Measurements from ENCODE around the gene TBPL1.

The TBPL1 gene

GRCh38 chr6:133986942-133987341, 33.9 kb downstream of the TBPL1 start:
- H3K4me3 ChIP-seq (ENCODE audit: low read length) = no peak overlapping the region
- no peak overlapping the region for H3K9ac ChIP-seq (ENCODE audit: low read length)
- no peaks in the 10 kb centered on the region for H3K36me3 ChIP-seq (ENCODE audit: control insufficient read depth, insufficient read depth, low read length)
- no peaks in the 10 kb centered on the region for H3K27me3 ChIP-seq (ENCODE audit: control insufficient read depth, insufficient read depth, low read length)
- H3K9me3 ChIP-seq (ENCODE audit: control insufficient read depth, low read length) = no peaks in the 10 kb centered on the region
- no peaks in the 10 kb centered on the region for H3K4me1 ChIP-seq (ENCODE audit: control insufficient read depth, insufficient read depth, low read length)

GRCh38 chr6:133989525-133989924, 36.5 kb downstream of the TBPL1 start:
- Histone ChIP-seq H3K36me3 (ENCODE audit: control insufficient read depth, insufficient read depth, low read length) (no peaks in the 10 kb centered on the region), H3K9ac (ENCODE audit: low read length) (no peak overlapping the region), H3K9me3 (ENCODE audit: control insufficient read depth, low read length) (no peaks in the 10 kb centered on the region), H3K4me1 (ENCODE audit: control insufficient read depth, insufficient read depth, low read length) (no peaks in the 10 kb centered on the region), H3K27me3 (ENCODE audit: control insufficient read depth, insufficient read depth, low read length) (no peaks in the 10 kb centered on the region), H3K4me3 (ENCODE audit: low read length) (no peak overlapping the region)

GRCh38 chr6:133990321-133990720, 37.3 kb downstream of the TBPL1 start:
- no peaks in the 10 kb centered on the region for H3K27me3 ChIP-seq (ENCODE audit: control insufficient read depth, insufficient read depth, low read length)
- H3K36me3 ChIP-seq (ENCODE audit: control insufficient read depth, insufficient read depth, low read length) = no peaks in the 10 kb centered on the region
- no peak overlapping the region for H3K4me3 ChIP-seq (ENCODE audit: low read length)

GRCh38 chr6:133991096-133991593, 38.1 kb downstream of the TBPL1 start:
- Histone ChIP-seq H3K27me3 (ENCODE audit: control insufficient read depth, insufficient read depth, low read length) (no peaks in the 10 kb centered on the region), H3K4me1 (ENCODE audit: control insufficient read depth, insufficient read depth, low read length) (no peaks in the 10 kb centered on the region), H3K4me3 (ENCODE audit: low read length) (no peak overlapping the region), H3K9ac (ENCODE audit: low read length) (no peak overlapping the region), H3K9me3 (ENCODE audit: control insufficient read depth, low read length) (no peaks in the 10 kb centered on the region), H3K36me3 (ENCODE audit: control insufficient read depth, insufficient read depth, low read length) (no peaks in the 10 kb centered on the region)

More at GRCh38 chr6:133990321-133990720, 37.3 kb downstream of the TBPL1 start:
- Histone ChIP-seq H3K9ac (ENCODE audit: low read length) (no peak overlapping the region), H3K9me3 (ENCODE audit: control insufficient read depth, low read length) (no peaks in the 10 kb centered on the region), H3K4me1 (ENCODE audit: control insufficient read depth, insufficient read depth, low read length) (no peaks in the 10 kb centered on the region)

- H3K9me3 ChIP-seq (ENCODE audit: control insufficient read depth, low read length) = no peaks in the 10 kb centered on the region
- no peaks in the 10 kb centered on the region for H3K27me3 ChIP-seq (ENCODE audit: control insufficient read depth, insufficient read depth, low read length)
- H3K4me3 ChIP-seq (ENCODE audit: low read length) = no peak overlapping the region
- H3K4me1 ChIP-seq (ENCODE audit: control insufficient read depth, insufficient read depth, low read length) = no peaks in the 10 kb centered on the region
- no peaks in the 10 kb centered on the region for H3K36me3 ChIP-seq (ENCODE audit: control insufficient read depth, insufficient read depth, low read length)
- no peak overlapping the region for H3K9ac ChIP-seq (ENCODE audit: low read length)
Measured at GRCh38 chr6:133992992-133993680, 40.1 kb downstream of the TBPL1 start.

- H3K27me3 ChIP-seq (ENCODE audit: control insufficient read depth, insufficient read depth, low read length) = no peaks in the 10 kb centered on the region
- no peak overlapping the region for H3K9ac ChIP-seq (ENCODE audit: low read length)
- H3K9me3 ChIP-seq (ENCODE audit: control insufficient read depth, low read length) = no peaks in the 10 kb centered on the region
- H3K4me1 ChIP-seq (ENCODE audit: control insufficient read depth, insufficient read depth, low read length) = no peaks in the 10 kb centered on the region
- H3K4me3 ChIP-seq (ENCODE audit: low read length) = no peak overlapping the region
- H3K36me3 ChIP-seq (ENCODE audit: control insufficient read depth, insufficient read depth, low read length) = no peaks in the 10 kb centered on the region
Measured at GRCh38 chr6:133995296-133995695, 42.3 kb downstream of the TBPL1 start.

- H3K9ac ChIP-seq (ENCODE audit: low read length) = no peak overlapping the region
- no peaks in the 10 kb centered on the region for H3K9me3 ChIP-seq (ENCODE audit: control insufficient read depth, low read length)
- no peaks in the 10 kb centered on the region for H3K4me1 ChIP-seq (ENCODE audit: control insufficient read depth, insufficient read depth, low read length)
- H3K27me3 ChIP-seq (ENCODE audit: control insufficient read depth, insufficient read depth, low read length) = no peaks in the 10 kb centered on the region
- H3K4me3 ChIP-seq (ENCODE audit: low read length) = no peak overlapping the region
- H3K36me3 ChIP-seq (ENCODE audit: control insufficient read depth, insufficient read depth, low read length) = no peaks in the 10 kb centered on the region
Measured at GRCh38 chr6:133995758-133996157, 42.7 kb downstream of the TBPL1 start.

GRCh38 chr6:133997267-133997666, 44.2 kb downstream of the TBPL1 start:
- Histone ChIP-seq H3K9ac (ENCODE audit: low read length) (no peak overlapping the region), H3K4me3 (ENCODE audit: low read length) (no peak overlapping the region), H3K9me3 (ENCODE audit: control insufficient read depth, low read length) (no peaks in the 10 kb centered on the region), H3K27me3 (ENCODE audit: control insufficient read depth, insufficient read depth, low read length) (no peaks in the 10 kb centered on the region), H3K4me1 (ENCODE audit: control insufficient read depth, insufficient read depth, low read length) (no peaks in the 10 kb centered on the region), H3K36me3 (ENCODE audit: control insufficient read depth, insufficient read depth, low read length) (no peaks in the 10 kb centered on the region)

- Histone ChIP-seq H3K4me1 (ENCODE audit: control insufficient read depth, insufficient read depth, low read length) (no peaks in the 10 kb centered on the region), H3K4me3 (ENCODE audit: low read length) (no peak overlapping the region), H3K9me3 (ENCODE audit: control insufficient read depth, low read length) (no peaks in the 10 kb centered on the region), H3K27me3 (ENCODE audit: control insufficient read depth, insufficient read depth, low read length) (no peaks in the 10 kb centered on the region), H3K9ac (ENCODE audit: low read length) (no peak overlapping the region), H3K36me3 (ENCODE audit: control insufficient read depth, insufficient read depth, low read length) (no peaks in the 10 kb centered on the region)
Measured at GRCh38 chr6:133999305-133999704, 46.3 kb downstream of the TBPL1 start.

- Histone ChIP-seq H3K9me3 (ENCODE audit: control insufficient read depth, low read length) (no peaks in the 10 kb centered on the region), H3K36me3 (ENCODE audit: control insufficient read depth, insufficient read depth, low read length) (no peaks in the 10 kb centered on the region), H3K9ac (ENCODE audit: low read length) (no peak overlapping the region), H3K27me3 (ENCODE audit: control insufficient read depth, insufficient read depth, low read length) (no peaks in the 10 kb centered on the region), H3K4me1 (ENCODE audit: control insufficient read depth, insufficient read depth, low read length) (no peaks in the 10 kb centered on the region), H3K4me3 (ENCODE audit: low read length) (no peak overlapping the region)
Measured at GRCh38 chr6:134000443-134000842, 47.4 kb downstream of the TBPL1 start.

- Histone ChIP-seq H3K4me3 (ENCODE audit: low read length) (no peak overlapping the region), H3K27me3 (ENCODE audit: control insufficient read depth, insufficient read depth, low read length) (no peaks in the 10 kb centered on the region), H3K9me3 (ENCODE audit: control insufficient read depth, low read length) (no peaks in the 10 kb centered on the region), H3K4me1 (ENCODE audit: control insufficient read depth, insufficient read depth, low read length) (peaks cover 9% of the 10 kb centered on the region), H3K36me3 (ENCODE audit: control insufficient read depth, insufficient read depth, low read length) (no peaks in the 10 kb centered on the region), H3K9ac (ENCODE audit: low read length) (no peak overlapping the region)
Measured at GRCh38 chr6:134002821-134003220, 49.8 kb downstream of the TBPL1 start.

- Histone ChIP-seq H3K9ac (ENCODE audit: low read length) (no peak overlapping the region), H3K27me3 (ENCODE audit: control insufficient read depth, insufficient read depth, low read length) (no peaks in the 10 kb centered on the region)
Measured at GRCh38 chr6:134003542-134003951, 50.5 kb downstream of the TBPL1 start.

GRCh38 chr6:134004714-134005113, 51.7 kb downstream of the TBPL1 start:
- Histone ChIP-seq H3K36me3 (ENCODE audit: control insufficient read depth, insufficient read depth, low read length) (no peaks in the 10 kb centered on the region), H3K4me1 (ENCODE audit: control insufficient read depth, insufficient read depth, low read length) (peaks cover 9% of the 10 kb centered on the region), H3K9ac (ENCODE audit: low read length) (no peak overlapping the region), H3K4me3 (ENCODE audit: low read length) (no peak overlapping the region), H3K9me3 (ENCODE audit: control insufficient read depth, low read length) (no peaks in the 10 kb centered on the region), H3K27me3 (ENCODE audit: control insufficient read depth, insufficient read depth, low read length) (no peaks in the 10 kb centered on the region)

More at GRCh38 chr6:134003542-134003951, 50.5 kb downstream of the TBPL1 start:
- Histone ChIP-seq H3K4me3 (ENCODE audit: low read length) (no peak overlapping the region), H3K4me1 (ENCODE audit: control insufficient read depth, insufficient read depth, low read length) (peaks cover 9% of the 10 kb centered on the region), H3K36me3 (ENCODE audit: control insufficient read depth, insufficient read depth, low read length) (no peaks in the 10 kb centered on the region), H3K9me3 (ENCODE audit: control insufficient read depth, low read length) (no peaks in the 10 kb centered on the region)
